ENCODE results near the gene MYBBP1A.
"Not testable (repeated sequence)": the region's sequence is repeated elsewhere in the genome, so short reads cannot be mapped to it uniquely, and the experiment has no call there.

Gene MYBBP1A

GRCh38 chr17:4585638-4585994, 30.4 kb upstream of the MYBBP1A start:
- peaks cover 81% of the 10 kb centered on the region for H3K27me3 Mint-ChIP-seq
- peak overlapping the region; percentile 63 for H3K4me3 Mint-ChIP-seq
- no peaks in the 10 kb centered on the region for H3K9me3 Mint-ChIP-seq
- DNase-seq (ENCODE audit: low spot score in 2 of 2) (no peak), ATAC-seq (replicated peaks; ENCODE audit: extremely low read depth, poor library complexity, severe bottlenecking) (no peak)
- peaks cover 2% of the 10 kb centered on the region for H3K36me3 Mint-ChIP-seq (ENCODE audit: insufficient read depth)
- H3K27ac Mint-ChIP-seq (ENCODE audit: low read depth), result no peak overlapping the region
- peaks cover 11% of the 10 kb centered on the region for H3K4me1 Mint-ChIP-seq

- Mint-ChIP-seq H3K9me3 (no peaks in the 10 kb centered on the region), H3K4me1 (peaks cover 11% of the 10 kb centered on the region), H3K27ac (ENCODE audit: low read depth) (no peak overlapping the region), H3K4me3 (peak overlapping the region; percentile 63), H3K27me3 (peaks cover 76% of the 10 kb centered on the region), H3K36me3 (ENCODE audit: insufficient read depth) (peaks cover 2% of the 10 kb centered on the region)
- DNase-seq (ENCODE audit: low spot score in 2 of 2) (no peak), ATAC-seq (replicated peaks; ENCODE audit: extremely low read depth, poor library complexity, severe bottlenecking) (no peak)
These were observed 29.9 kb upstream of the MYBBP1A start for GRCh38 chr17:4584917-4585637.

GRCh38 chr17:4584101-4584916, 29.1 kb upstream of the MYBBP1A start, which contains the start of gene SMTNL2:
SMTNL2 (plus strand) TSS chr17:4584529; CDS start chr17:4584606, 77 bp downstream.
- H3K9me3 Mint-ChIP-seq, result no peaks in the 10 kb centered on the region
- H3K27me3 Mint-ChIP-seq, result peaks cover 71% of the 10 kb centered on the region
- peaks cover 11% of the 10 kb centered on the region for H3K4me1 Mint-ChIP-seq
- H3K4me3 Mint-ChIP-seq, result peak within 1 kb of the TSS; percentile 71
- DNase-seq (ENCODE audit: low spot score in 2 of 2) (no peak), ATAC-seq (replicated peaks; ENCODE audit: extremely low read depth, poor library complexity, severe bottlenecking) (no peak)
- no peak within 1 kb of the TSS for H3K27ac Mint-ChIP-seq (ENCODE audit: low read depth)
- peaks cover 2% of the 10 kb centered on the region for H3K36me3 Mint-ChIP-seq (ENCODE audit: insufficient read depth)

- H3K27ac Mint-ChIP-seq (ENCODE audit: low read depth), result no peak overlapping the region
- H3K27me3 Mint-ChIP-seq, result peaks cover 65% of the 10 kb centered on the region
- no peak for DNase-seq (ENCODE audit: low spot score in 2 of 2)
- peaks cover 2% of the 10 kb centered on the region for H3K36me3 Mint-ChIP-seq (ENCODE audit: insufficient read depth)
- H3K9me3 Mint-ChIP-seq, result no peaks in the 10 kb centered on the region
- ATAC-seq (replicated peaks; ENCODE audit: extremely low read depth, poor library complexity, severe bottlenecking), result no peak
- peaks cover 11% of the 10 kb centered on the region for H3K4me1 Mint-ChIP-seq
- peak overlapping the region; percentile 71 for H3K4me3 Mint-ChIP-seq
These were observed 28.6 kb upstream of the MYBBP1A start for GRCh38 chr17:4583782-4584100.

- Mint-ChIP-seq H3K4me3 (peak overlapping the region; percentile 71), H3K36me3 (ENCODE audit: insufficient read depth) (peaks cover under 1% of the 10 kb centered on the region), H3K27ac (ENCODE audit: low read depth) (no peak overlapping the region), H3K4me1 (peaks cover 11% of the 10 kb centered on the region), H3K9me3 (no peaks in the 10 kb centered on the region), H3K27me3 (peaks cover 60% of the 10 kb centered on the region)
- no peak for DNase-seq (ENCODE audit: low spot score in 2 of 2)
- ATAC-seq (replicated peaks; ENCODE audit: extremely low read depth, poor library complexity, severe bottlenecking), result no peak
These were observed 28.0 kb upstream of the MYBBP1A start for GRCh38 chr17:4583206-4583605.

- Mint-ChIP-seq H3K27me3 (peaks cover 60% of the 10 kb centered on the region), H3K36me3 (ENCODE audit: insufficient read depth) (no peaks in the 10 kb centered on the region), H3K4me3 (no peak overlapping the region), H3K9me3 (no peaks in the 10 kb centered on the region), H3K4me1 (peaks cover 11% of the 10 kb centered on the region), H3K27ac (ENCODE audit: low read depth) (no peak overlapping the region)
- DNase-seq (ENCODE audit: low spot score in 2 of 2) (no peak), ATAC-seq (replicated peaks; ENCODE audit: extremely low read depth, poor library complexity, severe bottlenecking) (no peak)
These were observed 27.5 kb upstream of the MYBBP1A start for GRCh38 chr17:4582691-4583090.

- Mint-ChIP-seq H3K9me3 (no peaks in the 10 kb centered on the region), H3K4me1 (peaks cover 11% of the 10 kb centered on the region), H3K27ac (ENCODE audit: low read depth) (no peak overlapping the region), H3K27me3 (peaks cover 58% of the 10 kb centered on the region), H3K4me3 (no peak overlapping the region), H3K36me3 (ENCODE audit: insufficient read depth) (no peaks in the 10 kb centered on the region)
- ATAC-seq (replicated peaks; ENCODE audit: extremely low read depth, poor library complexity, severe bottlenecking) (no peak), DNase-seq (ENCODE audit: low spot score in 2 of 2) (no peak)
These were observed 26.9 kb upstream of the MYBBP1A start for GRCh38 chr17:4582101-4582501.

GRCh38 chr17:4580291-4580690, 25.1 kb upstream of the MYBBP1A start:
- Mint-ChIP-seq H3K4me3 (no peak overlapping the region), H3K4me1 (peaks cover 10% of the 10 kb centered on the region), H3K36me3 (ENCODE audit: insufficient read depth) (no peaks in the 10 kb centered on the region), H3K27ac (ENCODE audit: low read depth) (no peak overlapping the region), H3K27me3 (peaks cover 40% of the 10 kb centered on the region), H3K9me3 (no peaks in the 10 kb centered on the region)
- no peak for DNase-seq (ENCODE audit: low spot score in 2 of 2)
- no peak for ATAC-seq (replicated peaks; ENCODE audit: extremely low read depth, poor library complexity, severe bottlenecking)

- Mint-ChIP-seq H3K9me3 (no peaks in the 10 kb centered on the region), H3K27me3 (peaks cover 35% of the 10 kb centered on the region), H3K4me3 (no peak overlapping the region), H3K27ac (ENCODE audit: low read depth) (no peak overlapping the region), H3K36me3 (ENCODE audit: insufficient read depth) (no peaks in the 10 kb centered on the region), H3K4me1 (peaks cover 6% of the 10 kb centered on the region)
- no peak for DNase-seq (ENCODE audit: low spot score in 2 of 2)
- ATAC-seq (replicated peaks; ENCODE audit: extremely low read depth, poor library complexity, severe bottlenecking), result no peak
These were observed 24.5 kb upstream of the MYBBP1A start for GRCh38 chr17:4579678-4580077.

- H3K9me3 Mint-ChIP-seq; H3K4me3 Mint-ChIP-seq; ATAC-seq (replicated peaks; ENCODE audit: extremely low read depth, poor library complexity, severe bottlenecking); H3K27ac Mint-ChIP-seq (ENCODE audit: low read depth); DNase-seq (ENCODE audit: low spot score in 2 of 2); H3K36me3 Mint-ChIP-seq (ENCODE audit: insufficient read depth); H3K4me1 Mint-ChIP-seq: not testable (repeated sequence)
- peaks cover 28% of the 10 kb centered on the region for H3K27me3 Mint-ChIP-seq
These were observed 23.2 kb upstream of the MYBBP1A start for GRCh38 chr17:4578349-4578748.

- Mint-ChIP-seq H3K36me3 (ENCODE audit: insufficient read depth) (no peaks in the 10 kb centered on the region), H3K27ac (ENCODE audit: low read depth) (no peak overlapping the region), H3K4me3 (no peak overlapping the region), H3K4me1 (peaks cover 6% of the 10 kb centered on the region), H3K27me3 (peaks cover 19% of the 10 kb centered on the region), H3K9me3 (no peaks in the 10 kb centered on the region)
- no peak for DNase-seq (ENCODE audit: low spot score in 2 of 2)
- no peak for ATAC-seq (replicated peaks; ENCODE audit: extremely low read depth, poor library complexity, severe bottlenecking)
These were observed 22.3 kb upstream of the MYBBP1A start for GRCh38 chr17:4577386-4577993.

- H3K27me3 Mint-ChIP-seq, result peaks cover 13% of the 10 kb centered on the region
- no peak overlapping the region for H3K4me3 Mint-ChIP-seq
- H3K27ac Mint-ChIP-seq (ENCODE audit: low read depth), result no peak overlapping the region
- H3K9me3 Mint-ChIP-seq, result no peaks in the 10 kb centered on the region
- peaks cover 6% of the 10 kb centered on the region for H3K4me1 Mint-ChIP-seq
- DNase-seq (ENCODE audit: low spot score in 2 of 2) (no peak), ATAC-seq (replicated peaks; ENCODE audit: extremely low read depth, poor library complexity, severe bottlenecking) (no peak)
- no peaks in the 10 kb centered on the region for H3K36me3 Mint-ChIP-seq (ENCODE audit: insufficient read depth)
These were observed 21.6 kb upstream of the MYBBP1A start for GRCh38 chr17:4576729-4577322.
